Hair follicle dermal papilla cell (primary cell): ENCODE measurements around the gene DBP. TPM values are rescaled to one million over a fixed set of nuclear protein-coding genes. Genes with fewer than 3 reads are reported as not detected.

Experiments used
- total RNA-seq: library from RNA; depleted of rRNA; stranded (reverse); fragments of >200 nt; gene quantifications from 2 replicates; pipeline ENCODE4 v1.2.3, GENCODE V29; 2012

The DBP gene
- total RNA-seq: 7.6 and 12.3 TPM in 2 replicates

GRCh38 chr19:48636859-48637448, at the start of gene DBP:
TSS of gene DBP (minus strand) at chr19:48637379. CDS start at chr19:48636994, 385 bp downstream.

GRCh38 chr19:48672994-48673393, 35.8 kb upstream of the DBP start, which contains the start of gene NTN5:
TSS of gene NTN5 (minus strand) at chr19:48673017. CDS start at chr19:48670986, 2,031 bp downstream.

GRCh38 chr19:48646001-48646721, 9.0 kb upstream of the DBP start, which contains the start of gene CA11:
TSS of gene CA11 (minus strand) at chr19:48646187. CDS start at chr19:48645632, 555 bp downstream.

GRCh38 chr19:48618916-48619691, 18.1 kb downstream of the DBP start, which contains the start of the genes RPL18 and SPHK2:
TSS of gene RPL18 (minus strand) at chr19:48619178. CDS start at chr19:48619143, 35 bp downstream.
TSS of gene SPHK2 (plus strand) at chr19:48619506. CDS start at chr19:48620515, 1,009 bp downstream.

GRCh38 chr19:48614436-48615230, 22.5 kb downstream of the DBP start, which contains the start of gene FAM83E:
TSS of gene FAM83E (minus strand) at chr19:48615076. CDS start at chr19:48613372, 1,704 bp downstream.

GRCh38 chr19:48606463-48607358, 30.5 kb downstream of the DBP start, which contains the start of gene SPACA4:
TSS of gene SPACA4 (plus strand) at chr19:48606742. CDS start at chr19:48606979, 237 bp downstream.

Other genes starting within 250 kb of the DBP start
- gene KDELR1, start 245.8 kb downstream of the DBP start, total RNA-seq: 102 and 121 TPM in 2 replicates
- gene GRIN2D, start 243.7 kb downstream of the DBP start, total RNA-seq: 0.49 and 0.65 TPM in 2 replicates
- gene GRWD1, start 191.4 kb downstream of the DBP start, total RNA-seq: 30.2 and 31.0 TPM in 2 replicates
- gene KCNJ14, start 181.8 kb downstream of the DBP start, total RNA-seq: 0.49 and 0.81 TPM in 2 replicates
- gene CYTH2, start 168.0 kb downstream of the DBP start, total RNA-seq: 35.8 and 40.4 TPM in 2 replicates
- under 0.01 and 0.36 TPM in 2 replicates for gene LMTK3, start 125.5 kb downstream of the DBP start, total RNA-seq
- gene SULT2B1, start 85.2 kb downstream of the DBP start, total RNA-seq: 0.36 TPM in 1 of 2 replicates, not detected in the other
- gene SPACA4, start 30.6 kb downstream of the DBP start, total RNA-seq: not detected in 2 replicates
- 0.24 and 1.3 TPM in 2 replicates for gene FAM83E, start 22.3 kb downstream of the DBP start, total RNA-seq
- gene RPL18, start 18.2 kb downstream of the DBP start, total RNA-seq: 1,307 and 1,432 TPM in 2 replicates
- gene SPHK2, start 17.9 kb downstream of the DBP start, total RNA-seq: 16.5 and 19.1 TPM in 2 replicates
- 1.5 and 2.9 TPM in 2 replicates for gene CA11, start 8.8 kb upstream of the DBP start, total RNA-seq
- gene NTN5, start 35.6 kb upstream of the DBP start, total RNA-seq: 0.32 TPM in 1 of 2 replicates, not detected in the other
- gene FUT2, start 58.6 kb upstream of the DBP start, total RNA-seq: under 0.01 TPM in 1 of 2 replicates, not detected in the other
- gene MAMSTR, start 82.3 kb upstream of the DBP start, total RNA-seq: 0.97 and 1.5 TPM in 2 replicates
- 0.32 and 0.36 TPM in 2 replicates for gene RASIP1, start 103.2 kb upstream of the DBP start, total RNA-seq
- gene IZUMO1, start 109.5 kb upstream of the DBP start, total RNA-seq: not detected in 2 replicates
- not detected in 2 replicates for gene FUT1, start 115.3 kb upstream of the DBP start, total RNA-seq
- gene FGF21, start 118.1 kb upstream of the DBP start, total RNA-seq: not detected in 2 replicates
- 33.6 and 34.4 TPM in 2 replicates for gene BCAT2, start 173.7 kb upstream of the DBP start, total RNA-seq
- gene HSD17B14, start 199.1 kb upstream of the DBP start, total RNA-seq: 12.2 and 14.6 TPM in 2 replicates
- gene PLEKHA4, start 231.2 kb upstream of the DBP start, total RNA-seq: 15.7 and 20.8 TPM in 2 replicates
- gene PPP1R15A, start 235.0 kb upstream of the DBP start, total RNA-seq: 86.6 and 94.5 TPM in 2 replicates